ENCODE data around the gene PPM1L.
A peak's percentile ranks its signal among the peaks of the same experiment; 100 is the strongest.
"Not testable (repeated sequence)": the region's sequence is repeated elsewhere in the genome, so short reads cannot be mapped to it uniquely, and the experiment has no call there.

PPM1L gene

DNA sequence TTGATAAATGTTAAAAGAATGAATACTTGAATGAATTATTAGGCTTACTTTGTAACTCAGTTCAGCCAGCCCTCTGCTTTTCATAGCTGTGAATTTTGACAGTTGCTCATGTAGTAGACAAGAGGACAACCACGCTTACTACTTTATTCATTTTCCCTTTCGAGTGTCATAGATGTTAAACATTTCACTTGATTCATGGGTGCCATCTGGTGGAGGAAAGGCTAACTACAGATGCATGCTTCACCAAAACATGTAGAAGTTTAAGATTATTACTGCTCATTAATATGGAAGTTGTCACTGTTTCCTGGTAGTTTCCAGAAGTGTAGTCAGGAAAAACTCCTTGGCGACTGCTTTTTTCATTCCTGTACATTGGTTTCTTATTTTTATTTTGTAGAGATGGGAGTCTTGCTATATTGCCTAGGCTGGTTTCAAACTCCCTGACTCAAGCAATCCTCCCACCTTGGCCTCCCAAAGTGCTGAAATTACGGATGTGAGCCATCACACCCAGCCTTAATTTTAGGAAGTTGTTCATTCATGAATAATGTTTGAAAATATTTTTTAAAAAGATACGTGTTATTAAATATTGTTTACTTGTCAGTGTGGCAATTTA is 186.0 kb downstream of the PPM1L start:
- peak; percentile 81 to 86 (median 85) for DNase-seq

DNA sequence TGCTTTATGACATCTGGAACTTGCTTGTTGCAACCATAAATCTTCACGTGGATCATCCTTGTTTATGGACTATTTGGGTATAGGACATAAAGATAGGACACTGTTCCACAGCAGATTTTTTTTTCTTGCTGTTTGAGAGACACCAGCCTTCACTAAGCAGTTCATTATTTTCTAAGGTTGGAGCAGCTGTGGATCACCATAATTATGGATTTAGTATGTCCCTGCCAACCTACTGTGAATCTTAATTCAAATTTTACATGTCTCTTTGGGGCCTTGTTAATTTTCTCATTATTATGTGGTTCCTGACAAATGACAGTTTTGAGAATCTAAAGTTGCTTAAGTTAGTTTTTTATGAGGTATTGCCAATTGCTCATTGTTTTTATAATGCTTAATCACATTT is 188.0 kb downstream of the PPM1L start:
- no peak for DNase-seq

DNA sequence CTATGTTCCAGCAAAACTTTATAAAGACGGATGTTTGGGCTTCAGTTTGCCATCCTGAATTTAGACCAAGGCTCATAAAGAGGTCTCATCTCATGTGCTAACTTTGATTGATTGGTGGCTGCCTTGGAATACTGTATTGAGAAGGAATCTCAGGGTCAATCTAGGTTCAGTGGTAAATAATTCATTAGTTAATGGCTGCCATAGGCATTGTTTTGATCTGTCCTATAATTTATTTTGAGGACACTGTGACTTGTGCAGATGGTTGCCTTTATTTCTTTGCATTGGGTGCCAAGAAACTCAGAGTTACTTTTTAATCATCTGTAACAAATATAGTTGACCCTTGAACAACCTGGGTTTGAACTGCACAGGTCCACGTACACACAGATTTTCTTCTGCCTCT is 189.3 kb downstream of the PPM1L start:
- DNase-seq, result no peak

DNA sequence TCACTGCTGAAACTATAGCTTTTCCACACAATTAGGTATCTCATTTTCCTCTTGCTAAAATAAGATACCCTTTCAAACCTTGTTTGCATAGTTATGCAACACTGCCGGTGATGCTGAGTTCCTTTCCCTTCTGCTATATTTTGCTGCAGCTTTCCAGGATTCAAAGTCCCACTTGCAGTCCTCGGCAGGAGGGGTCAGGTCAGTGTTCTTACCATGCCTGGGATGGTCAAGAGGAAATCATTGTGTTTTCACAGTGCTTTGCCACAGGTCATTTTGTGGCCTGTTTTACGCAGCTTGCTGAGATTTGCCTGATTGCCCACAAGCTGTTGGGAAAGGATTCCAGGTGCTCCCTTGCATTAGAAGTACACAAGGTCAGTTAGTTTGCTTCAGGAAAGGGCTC is 192.2 kb downstream of the PPM1L start:
- no peak for DNase-seq

DNA sequence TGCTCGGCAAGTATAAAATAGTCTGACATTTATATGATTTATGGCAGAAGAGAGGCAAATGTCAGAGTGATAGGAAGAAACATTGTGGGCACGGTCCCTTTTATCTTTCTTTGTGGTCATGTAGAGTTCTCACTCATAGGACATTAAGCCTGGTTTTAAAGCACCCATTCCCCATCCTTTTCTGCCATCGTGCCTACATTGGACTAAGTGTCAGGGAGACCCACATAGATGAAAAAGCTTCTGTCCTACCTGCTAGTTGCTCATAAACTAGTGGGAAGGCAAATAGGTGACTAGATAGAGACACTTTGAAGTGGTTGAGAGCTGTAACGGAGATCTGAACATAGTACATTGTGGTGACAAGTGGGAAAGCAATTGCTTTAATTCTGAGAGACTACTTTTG is 193.4 kb downstream of the PPM1L start:
- DNase-seq, result no peak

DNA sequence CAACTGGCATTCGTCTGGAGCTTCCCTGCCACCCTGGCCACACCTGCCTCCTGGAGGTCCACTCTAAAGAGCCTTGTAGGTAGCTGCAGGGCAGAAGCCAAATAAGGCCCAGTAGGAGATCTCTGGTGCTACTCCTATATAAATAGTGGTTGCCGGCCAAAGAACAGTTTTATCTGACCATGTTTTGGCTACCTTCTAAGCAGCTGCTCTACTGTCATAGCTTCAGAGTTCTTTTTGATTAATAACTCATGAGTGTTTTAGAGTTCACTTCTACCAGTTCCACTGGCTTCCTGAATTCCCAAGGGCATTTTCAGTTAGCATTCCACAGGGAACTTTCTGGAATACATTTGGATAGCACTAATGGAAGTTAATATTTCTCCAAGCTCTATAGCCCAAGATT is 194.5 kb downstream of the PPM1L start:
- no peak for DNase-seq

DNA sequence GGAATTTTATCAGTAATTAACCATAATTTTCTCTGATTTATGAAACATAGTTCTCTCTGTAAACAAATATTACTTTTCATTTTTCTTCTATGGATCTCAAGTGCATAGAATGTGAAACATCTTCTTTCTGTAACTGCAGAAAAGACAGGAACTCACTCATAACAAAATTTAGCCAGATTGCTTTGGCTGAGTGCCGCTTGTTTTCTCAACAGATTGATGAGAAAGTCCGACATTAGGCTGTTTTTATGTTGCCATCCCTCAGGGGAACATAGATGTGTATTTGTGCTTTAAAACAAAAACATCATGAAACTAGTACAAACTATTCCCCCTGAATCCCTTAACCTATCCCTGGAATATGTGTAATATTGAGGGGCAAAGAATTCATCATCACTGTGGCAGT is 194.9 kb downstream of the PPM1L start:
- no peak for DNase-seq

DNA sequence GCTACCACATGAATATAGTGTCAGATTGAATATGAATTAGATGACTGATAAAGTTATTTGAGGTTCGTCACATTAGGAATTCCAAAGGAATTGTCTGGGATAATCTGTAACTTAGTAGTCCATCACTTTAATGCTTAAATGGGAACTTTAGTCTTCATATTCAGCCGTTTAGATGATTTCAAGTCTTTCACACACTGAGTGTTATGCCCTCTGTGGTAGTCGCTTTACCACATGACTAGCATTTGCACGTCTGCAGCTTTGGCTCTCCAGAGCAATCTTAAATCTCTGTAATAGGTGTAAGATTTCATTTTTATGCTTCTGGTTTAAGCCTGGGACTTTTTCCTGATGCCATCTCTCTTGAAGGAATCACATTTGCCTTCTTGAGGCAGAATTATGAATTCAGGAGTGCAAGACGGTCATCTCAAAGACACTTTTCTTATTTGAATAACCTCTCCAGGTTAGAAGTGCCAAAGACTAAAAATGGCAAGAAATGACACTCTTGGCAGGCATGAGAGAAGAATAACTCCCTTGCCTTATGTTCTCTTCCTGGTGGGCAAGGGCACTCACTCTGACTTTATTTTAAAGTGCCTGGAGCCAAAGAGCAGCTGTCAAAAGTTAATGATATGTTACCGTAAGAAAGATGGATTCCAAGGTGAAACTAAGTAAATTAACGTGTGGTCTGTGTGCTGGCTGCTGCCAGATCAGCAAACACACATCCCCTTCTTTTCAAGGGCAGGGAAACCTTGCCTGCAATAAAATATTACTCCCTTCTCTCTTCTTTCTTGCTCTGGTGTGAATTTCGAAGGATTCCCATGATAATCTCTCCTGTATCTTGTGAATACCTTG is 195.8 kb downstream of the PPM1L start:
- DNase-seq, result no peak

DNA sequence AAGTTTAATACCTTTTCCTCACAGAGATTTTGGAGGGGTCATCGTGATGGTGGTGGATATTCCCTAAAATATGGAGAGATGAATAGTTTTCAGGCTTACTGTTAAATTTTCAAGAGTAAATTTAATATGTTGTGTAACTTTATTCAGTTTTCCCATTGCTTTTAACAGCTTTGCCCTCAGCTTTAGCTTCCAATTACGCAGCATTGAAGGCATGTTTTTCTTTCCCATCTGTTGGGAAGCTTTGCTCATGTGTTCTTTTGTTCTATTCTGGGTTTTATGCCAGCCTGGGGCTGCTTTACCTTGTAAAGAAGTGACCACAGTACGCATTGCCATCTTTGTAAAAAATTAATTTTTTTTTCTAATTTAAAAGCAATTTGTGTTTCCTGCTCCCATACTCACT is 197.7 kb downstream of the PPM1L start:
- no peak for DNase-seq

DNA sequence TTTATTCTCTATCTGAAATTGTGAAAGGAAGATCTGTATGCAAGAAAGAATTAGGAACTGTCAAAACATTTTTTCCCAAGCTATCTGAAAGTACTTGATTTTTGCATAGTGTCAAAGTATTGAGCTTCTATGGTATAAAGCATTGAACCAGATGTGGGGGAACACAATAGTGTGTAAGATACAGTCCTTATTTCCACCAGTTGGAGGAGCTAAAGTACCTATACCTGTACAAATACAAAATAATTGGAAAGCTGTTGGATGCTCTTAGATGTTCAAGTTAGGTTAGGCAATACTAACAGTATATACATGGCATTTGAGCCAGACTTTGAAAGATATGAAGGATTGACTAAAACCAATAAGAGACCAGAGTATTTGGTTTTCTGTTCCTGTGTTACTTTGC is 200.8 kb downstream of the PPM1L start:
- peak; percentile 36 to 61 (median 54) for DNase-seq

DNA sequence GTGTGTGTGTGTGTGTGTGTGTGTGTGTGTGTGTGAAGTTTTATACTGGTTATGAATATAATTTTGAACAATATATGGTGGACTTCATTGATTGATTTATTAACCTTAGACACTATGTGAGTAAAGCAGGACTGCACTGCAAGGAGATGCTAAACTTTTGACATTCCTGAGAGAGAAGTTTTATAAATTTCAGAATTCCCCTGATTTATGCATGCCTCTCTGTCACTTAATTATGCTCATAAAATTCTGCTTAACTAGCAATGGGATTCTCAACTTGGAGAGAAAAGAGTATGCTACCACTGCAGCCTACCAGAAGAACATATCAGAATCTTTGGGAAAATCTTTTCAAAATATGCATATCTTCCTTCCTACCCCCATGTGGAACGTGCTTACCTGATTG is 204.5 kb downstream of the PPM1L start:
- DNase-seq, result no peak

DNA sequence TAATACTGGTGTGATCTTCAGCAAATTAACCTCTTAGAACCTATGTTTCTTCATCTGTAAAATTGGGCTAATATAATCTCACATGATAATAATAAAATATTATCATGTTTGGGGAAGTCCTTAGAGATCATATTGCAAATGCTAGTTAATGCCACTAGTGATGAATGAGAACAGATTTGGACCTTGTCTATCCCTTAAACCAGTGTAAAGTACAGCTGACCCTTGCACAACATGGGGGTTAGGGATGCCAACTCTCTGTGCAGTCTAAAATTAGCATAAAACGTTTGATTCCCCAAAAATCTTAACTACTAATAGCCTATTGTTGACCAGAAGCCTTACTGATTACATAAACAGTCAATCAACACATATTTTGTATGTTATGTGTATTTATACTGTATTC is 207.9 kb downstream of the PPM1L start:
- DNase-seq, result no peak

DNA sequence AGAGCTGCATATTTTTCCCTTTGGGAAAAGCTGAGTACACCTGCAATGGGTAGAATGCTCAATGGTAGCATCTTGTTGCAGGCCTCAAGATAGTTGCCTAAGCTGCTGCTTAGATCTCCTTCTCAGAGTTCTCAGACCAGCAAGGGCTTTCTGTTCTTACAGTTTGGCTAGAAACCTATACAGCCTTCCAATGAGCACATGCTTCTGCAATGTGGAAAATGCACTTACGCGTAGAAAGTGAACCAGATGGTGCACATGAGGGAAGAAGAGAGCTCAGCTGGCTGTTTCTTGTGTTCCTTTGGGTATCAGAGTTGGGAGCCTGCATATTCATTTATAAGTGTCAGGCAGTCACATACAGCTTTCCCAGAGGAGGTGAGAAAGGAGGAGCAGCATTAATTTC is 212.7 kb downstream of the PPM1L start:
- no peak for DNase-seq

DNA sequence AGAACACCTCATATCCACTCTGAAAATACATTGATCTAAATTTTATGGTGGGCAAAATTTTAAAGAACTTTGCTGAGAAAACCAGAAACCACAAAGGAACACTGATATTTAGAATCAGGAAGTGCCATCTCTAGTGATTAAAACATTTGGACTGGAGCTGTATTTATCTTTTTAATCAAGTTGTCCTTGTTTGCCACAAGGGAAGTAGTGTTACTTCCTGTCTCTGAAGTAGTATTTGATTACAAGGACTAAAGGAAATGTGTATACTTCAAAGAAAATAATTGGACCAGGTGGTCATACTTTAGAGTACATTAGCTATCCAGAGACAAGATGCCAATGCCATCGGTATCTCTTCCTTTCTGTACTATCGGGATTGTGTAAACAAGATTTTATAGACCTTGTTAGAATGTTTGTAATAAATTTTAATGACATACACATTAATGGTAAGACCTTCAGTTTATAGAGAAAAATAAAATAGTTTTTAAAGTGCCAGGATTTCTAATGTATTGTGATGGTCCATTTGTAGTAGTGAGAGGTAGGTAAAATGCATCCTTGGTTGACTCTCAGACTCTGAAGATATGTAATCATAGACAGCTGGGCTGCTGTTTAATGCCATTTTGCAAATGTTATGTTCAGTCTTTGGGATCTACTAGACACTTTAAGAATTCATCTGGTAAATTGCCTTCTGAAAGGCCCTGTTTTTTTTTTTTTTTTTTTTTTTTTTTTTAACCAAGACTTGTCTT is 217.2 kb downstream of the PPM1L start:
- DNase-seq, result no peak

DNA sequence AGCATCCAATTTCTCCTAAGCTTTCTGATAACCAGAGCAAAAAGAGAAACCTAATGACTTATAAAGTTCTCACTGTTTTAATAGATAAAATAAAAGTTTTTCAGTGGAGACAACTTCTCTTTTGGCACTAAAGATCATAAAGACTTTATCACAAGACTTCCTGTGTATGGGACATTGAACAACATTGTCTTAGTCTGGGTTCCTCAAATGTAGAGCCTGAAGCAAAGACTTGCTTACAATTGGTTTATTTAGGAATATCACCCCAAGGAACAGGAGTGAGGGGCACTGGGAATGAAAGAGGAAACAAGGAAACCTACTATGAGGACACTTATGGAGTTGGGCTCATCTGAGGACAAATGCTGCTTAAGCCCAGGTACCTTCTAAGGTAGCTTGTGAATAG is 221.7 kb downstream of the PPM1L start:
- peak in 1 of 3 donors; percentile 21 for DNase-seq

DNA sequence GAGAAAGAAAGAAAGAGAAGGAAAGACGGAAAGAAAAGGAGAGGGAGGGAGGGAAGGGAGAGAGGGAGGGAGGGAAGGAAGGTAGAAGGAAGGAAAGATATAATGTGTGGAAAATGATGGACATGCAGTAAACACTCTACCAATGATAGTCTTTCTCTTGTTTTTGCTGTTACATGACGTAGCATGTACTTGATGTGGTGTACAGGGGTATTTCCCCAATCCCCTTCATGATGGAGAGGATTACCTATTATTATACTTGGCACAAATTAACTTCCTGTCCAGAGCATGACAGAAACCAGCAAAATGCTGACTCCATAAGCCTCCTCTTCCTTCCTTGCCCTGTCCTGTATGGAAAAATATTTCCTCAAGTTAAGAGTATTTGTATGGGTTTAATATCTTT is 224.7 kb downstream of the PPM1L start:
- DNase-seq, result peak; percentile 17 to 26 (median 18)

DNA sequence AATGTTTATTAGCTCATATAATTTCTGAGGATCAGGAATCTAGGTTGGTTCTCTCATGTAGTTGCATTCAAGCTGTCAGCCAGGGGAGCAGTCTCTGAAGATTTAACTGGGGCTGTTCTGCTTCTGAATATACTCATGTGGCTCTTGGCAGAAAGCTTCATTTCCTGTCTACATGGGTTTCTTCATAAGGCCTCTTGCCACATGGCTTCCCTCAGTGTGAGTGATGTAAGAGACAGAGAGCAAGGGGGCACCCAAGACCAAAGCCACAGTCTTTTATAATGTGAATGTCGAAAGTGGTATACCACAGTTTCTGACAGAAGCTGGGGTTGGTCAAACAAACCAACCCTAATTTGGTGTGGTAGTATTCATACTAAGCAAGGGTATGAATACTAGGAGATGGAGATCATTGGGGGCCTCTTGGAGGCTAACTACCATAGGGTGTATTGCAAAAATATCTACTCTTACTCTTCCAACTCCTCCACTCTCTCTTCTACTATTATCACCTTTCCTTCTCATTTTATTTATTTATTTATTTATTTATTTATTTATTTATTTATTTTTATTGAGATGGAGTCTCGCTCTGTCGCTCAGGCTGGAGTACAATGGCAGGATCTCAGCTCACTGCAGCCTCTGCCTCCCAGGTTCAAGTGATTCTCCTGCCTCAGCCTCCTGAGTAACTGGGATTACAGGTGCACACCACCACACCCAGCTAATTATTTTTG is 225.3 kb downstream of the PPM1L start:
- DNase-seq, result peak; percentile 69 to 85 (median 81)

DNA sequence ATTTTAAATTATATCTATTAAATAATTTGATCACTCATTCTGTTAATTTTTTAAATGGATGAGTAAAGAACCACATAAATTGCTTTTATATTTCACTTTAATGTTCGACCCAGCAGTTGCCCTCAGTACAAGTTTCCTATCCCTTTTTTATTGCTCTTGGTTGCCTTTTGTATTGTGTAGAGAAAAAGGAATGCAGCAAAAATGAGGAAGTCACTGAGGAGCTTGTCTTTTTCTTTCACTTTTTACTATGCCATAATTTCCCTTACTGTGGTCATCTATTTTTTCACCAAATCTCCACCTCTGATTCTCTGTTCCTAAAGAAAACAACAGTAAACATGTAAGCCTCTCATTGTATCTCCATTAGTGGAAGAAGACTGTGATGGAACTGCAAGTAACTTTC is 226.5 kb downstream of the PPM1L start:
- peak; percentile 14 to 63 (median 55) for DNase-seq

DNA sequence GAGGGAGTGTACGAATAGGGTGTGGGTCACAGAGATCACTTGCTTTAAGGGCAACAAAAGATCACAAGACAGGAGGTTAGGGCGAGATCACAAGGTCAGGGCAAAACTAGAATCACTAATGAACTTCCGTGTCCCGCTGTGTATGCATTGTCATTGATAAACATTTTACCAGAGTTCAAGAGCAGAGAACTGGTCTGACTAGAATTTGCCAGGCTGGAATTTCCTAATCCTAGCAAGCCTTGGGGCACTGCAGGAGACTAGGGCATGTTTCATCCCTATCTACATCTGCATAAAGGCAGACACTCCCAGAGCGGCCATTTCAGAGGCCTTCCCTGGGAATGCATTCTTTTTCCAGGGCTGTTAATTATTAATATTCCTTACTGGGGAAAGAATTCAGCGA is 227.9 kb downstream of the PPM1L start:
- not testable (repeated sequence) for DNase-seq

DNA sequence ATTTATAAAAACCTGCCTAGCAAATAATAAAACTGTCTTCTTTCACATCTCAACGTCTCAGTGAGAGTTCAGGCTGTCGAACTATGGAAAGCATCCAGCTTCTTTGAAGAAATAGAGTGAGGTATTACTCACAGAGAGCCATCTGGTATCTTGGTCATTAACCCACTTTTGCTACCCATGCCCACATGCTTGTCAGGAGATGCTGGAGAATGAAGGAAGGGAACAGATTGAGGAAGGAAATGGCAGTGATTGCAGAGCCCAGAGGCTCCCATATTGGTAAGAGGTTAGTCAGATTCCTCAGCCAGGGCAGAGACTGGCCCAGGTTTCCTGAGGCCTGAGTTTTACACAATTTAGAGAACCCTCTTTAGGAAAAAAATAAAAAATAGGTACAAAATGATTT is 230.0 kb downstream of the PPM1L start:
- peak; percentile 59 to 74 (median 59) for DNase-seq

DNA sequence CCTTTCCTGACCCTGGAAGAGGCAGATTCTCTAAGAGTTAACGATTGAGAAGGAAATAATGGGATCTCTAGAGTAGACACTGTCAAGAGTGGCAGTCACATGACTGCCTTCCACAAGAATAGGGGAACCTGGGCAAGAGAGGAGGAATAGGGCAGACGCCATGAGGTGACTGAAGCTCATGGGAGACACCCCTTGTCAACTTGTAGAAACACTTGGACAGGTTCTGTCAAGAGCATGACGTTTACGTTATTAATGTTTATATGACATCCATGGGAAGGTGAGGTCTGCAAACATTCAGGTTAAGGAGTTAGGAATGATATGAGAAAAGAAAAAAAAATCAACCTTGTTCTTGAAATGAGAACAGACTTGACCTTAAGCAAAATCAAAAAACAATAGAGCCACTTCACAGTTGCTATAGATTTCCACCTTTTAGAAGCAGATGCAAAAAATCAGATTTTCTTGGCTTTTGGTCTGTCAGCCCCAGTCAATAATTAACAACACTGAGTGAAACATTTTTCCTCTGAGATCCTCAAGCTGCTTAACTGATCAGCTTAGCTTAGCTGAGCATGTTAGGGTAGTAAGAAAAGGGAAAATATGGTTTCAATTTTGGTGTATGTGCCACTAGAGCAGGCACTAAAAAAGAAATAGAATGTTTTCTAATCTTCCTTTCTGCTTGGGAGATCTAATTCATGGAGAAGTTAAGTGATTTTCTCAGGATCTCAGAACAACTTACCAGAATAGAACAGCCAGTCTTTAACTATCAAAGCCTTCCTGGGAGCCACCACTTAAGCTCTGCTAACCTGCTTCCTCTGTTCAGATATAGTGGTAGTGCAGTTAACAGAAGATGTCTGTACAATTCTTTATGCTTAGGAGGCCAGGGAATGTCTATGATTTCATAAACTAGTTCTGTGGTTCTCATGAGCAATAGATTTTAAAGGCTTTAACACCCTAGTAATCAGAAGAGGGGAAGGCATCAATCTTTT is 232.2 kb downstream of the PPM1L start:
- DNase-seq, result no peak

DNA sequence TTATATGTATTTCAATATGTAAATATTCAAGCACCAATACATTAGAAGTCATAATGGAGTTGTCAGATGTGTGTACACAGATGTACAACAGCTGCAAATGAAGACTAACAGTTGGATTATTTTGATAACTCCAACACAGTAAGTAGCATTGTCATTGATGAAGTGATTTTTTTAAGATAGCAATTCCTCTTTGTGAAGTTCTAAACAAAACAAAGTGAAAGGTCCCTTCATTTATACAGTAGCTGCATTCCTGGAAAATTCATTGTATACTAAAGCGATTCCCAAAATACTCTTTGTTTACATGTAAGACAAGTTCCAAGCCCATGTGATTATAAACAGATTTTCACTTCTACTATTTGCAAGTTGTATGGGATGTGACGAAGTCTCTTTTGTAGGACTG is 234.4 kb downstream of the PPM1L start:
- DNase-seq, result no peak

All from suppressor macrophage treated with lipopolysaccharide for 1 hour (primary cell).